SKM-1 treated with dmso at 0.1 percent for 144 hours (cell line): ENCODE data around the gene DNAJB2.
A peak's percentile ranks its signal among the peaks of the same experiment; 100 is the strongest.

Experiments used
- DNase-seq: peaks from one replicate; lab custom pipeline; 2025; ENCODE audit not compliant: unreplicated experiment; lab: John Stamatoyannopoulos, UW

The DNAJB2 gene

DNA sequence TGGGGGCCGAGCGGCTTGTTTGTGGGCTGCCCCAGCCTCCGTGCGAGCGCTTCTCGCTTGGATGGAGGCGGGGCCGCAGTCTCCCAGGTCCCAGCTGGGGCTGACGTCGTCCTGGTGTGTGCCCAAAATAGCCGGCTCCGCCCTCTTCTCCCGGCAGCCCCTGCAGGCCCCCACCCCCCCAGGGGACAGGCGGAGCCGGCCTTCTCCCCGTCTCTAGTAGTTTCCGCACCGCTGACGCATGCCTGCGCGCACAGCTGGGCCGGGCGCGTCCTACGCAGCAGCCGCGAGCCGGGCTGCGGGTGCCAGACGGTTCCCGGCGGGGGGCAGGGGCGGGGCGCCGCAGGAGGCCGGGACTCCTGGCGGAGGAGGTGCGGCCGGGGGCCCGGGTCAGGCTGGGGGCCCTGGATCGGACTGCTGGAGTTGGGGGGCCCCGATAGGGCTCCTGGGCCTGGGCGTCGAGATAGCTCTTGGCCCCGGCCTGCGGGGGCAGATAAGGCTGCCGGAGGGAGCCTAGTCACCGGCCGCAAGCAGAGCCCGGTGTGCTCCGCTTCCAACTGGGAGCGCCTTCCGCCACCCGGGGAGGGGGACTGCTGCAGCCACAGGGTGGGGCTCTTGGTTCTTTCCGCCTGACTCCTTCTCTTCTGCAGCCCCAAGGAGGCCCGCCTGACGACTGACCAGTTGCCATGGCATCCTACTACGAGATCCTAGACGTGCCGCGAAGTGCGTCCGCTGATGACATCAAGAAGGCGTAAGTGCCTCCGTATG, at the start of gene DNAJB2:
Gene DNAJB2 (plus strand): TSS at position 216 of the 765 bp plus-strand sequence. CDS start 468 bp downstream, at position 684.
- DNase-seq: peak; percentile 98

GRCh38 chr2:219230059-219230540, 49.1 kb upstream of the DNAJB2 start:
- DNase-seq: peak; percentile 29

DNA sequence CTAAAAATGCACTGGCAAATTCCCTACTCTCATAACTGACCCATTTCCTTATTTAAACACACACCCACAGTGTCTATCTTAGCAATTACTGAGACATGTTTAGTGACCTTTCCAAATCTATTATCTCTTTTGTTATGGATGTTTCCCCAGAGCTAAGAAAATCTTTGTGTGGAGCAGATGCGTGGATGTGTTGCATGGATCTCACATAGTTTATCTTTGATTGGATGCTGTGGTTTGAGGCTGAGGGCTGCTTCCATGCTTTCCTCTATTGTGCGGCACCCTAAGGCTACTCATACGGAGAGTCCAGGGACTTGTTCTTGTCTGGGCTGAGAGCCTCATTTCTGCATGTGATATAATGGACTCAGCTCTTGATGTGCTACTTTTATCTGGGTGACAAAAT, 44.8 kb upstream of the DNAJB2 start:
- no peak for DNase-seq

GRCh38 chr2:219243291-219243761, 35.8 kb upstream of the DNAJB2 start:
- no peak for DNase-seq

- no peak for DNase-seq
Observed at GRCh38 chr2:219244789-219245147, 34.4 kb upstream of the DNAJB2 start.

DNA sequence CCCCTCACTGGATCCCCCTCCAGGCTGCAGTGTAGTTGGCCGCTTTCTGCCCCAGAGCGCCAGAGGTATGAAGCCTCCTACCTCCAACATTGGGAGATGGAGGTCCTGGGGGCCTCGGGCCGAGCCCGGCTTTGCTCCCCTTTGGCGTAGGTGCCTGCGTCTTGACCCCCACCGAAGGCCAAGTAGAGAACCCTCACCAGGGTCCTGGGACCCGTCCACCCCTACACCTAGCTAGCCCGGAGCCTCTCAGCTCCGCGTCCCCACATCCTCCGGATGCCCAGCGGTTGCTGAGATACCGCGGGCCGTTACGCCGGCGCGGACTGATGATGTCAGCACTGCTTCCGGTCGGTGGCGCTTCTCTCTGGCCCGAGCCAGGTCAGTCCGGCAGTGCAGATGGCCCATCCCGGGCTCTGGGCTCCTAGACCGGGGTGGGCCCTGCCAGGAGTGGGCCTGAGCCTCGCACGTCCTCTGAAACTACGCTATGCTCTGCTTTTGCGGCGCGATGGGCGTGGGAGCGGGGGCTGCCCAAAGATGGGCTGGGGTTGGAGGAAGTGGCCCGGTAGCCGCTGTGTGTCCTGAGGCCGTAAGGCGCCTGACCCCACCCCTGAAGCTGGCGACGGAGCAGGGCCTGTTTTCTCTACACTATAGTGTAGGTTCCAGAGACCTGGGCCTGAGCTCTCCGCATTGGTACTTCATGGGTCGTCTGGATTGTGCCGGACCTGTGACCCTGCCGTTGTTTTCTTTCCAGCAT, 33.8 kb upstream of the DNAJB2 start, which contains the start of the genes GLB1L and STK16:
Gene GLB1L (minus strand): TSS at position 297 of the 751 bp plus-strand sequence. CDS start 1,871 bp downstream, outside the sequence.
Gene STK16 (plus strand): TSS at position 332 of the 751 bp plus-strand sequence. CDS start 521 bp downstream, outside the sequence.
- DNase-seq: peak; percentile 77

DNA sequence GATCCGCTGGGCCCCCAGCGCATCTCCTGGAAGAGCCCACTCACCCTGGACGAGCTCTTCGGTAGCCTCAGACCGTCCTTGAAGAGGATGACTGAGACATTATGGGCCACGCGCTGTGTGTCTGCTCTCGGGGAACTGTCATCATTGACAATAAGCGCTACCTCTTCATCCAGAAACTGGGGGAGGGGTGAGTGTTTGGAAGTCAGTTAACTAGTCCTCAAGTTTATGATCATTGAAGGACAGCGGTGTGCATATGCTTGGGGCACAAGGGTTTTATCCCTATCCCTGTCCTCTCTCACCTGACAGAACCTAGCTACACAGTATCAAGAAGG, 33.3 kb upstream of the DNAJB2 start:
- DNase-seq: no peak

DNA sequence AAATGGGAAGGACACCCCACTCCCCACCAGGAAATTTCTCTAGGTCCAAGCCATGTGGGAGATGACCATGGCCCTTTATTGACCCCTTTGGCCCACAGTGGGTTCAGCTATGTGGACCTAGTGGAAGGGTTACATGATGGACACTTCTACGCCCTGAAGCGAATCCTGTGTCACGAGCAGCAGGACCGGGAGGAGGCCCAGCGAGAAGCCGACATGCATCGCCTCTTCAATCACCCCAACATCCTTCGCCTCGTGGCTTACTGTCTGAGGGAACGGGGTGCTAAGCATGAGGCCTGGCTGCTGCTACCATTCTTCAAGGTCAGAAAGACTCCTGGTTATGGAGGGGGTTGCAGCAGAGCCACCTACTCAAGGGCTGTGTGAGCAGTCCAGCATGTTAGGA, 32.6 kb upstream of the DNAJB2 start:
- DNase-seq: no peak

- DNase-seq: no peak
Observed at GRCh38 chr2:219247678-219248642, 31.2 kb upstream of the DNAJB2 start.

DNA sequence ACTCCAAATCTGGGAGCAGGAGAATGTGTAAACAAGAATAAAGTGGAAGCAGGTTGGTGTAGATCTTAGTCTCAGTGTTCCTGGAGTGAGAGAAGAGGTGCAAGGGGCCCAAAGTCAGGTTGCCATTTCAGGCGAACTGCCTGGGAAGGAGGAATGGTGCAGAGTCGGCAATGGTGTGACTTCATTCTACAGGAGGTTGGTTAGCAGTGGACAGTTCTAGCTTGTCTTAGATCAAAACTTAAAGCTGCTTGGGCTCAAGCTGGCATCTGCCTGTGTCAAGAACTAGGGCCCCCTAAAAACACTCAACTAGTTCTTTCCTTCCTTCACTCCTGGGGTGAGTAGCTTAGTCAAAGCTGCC, 30.3 kb upstream of the DNAJB2 start:
- no peak for DNase-seq

- peak; percentile 14 for DNase-seq
Observed at GRCh38 chr2:219249203-219249980, 29.8 kb upstream of the DNAJB2 start.

- no peak for DNase-seq
Observed at GRCh38 chr2:219250049-219250781, 29.0 kb upstream of the DNAJB2 start.

DNA sequence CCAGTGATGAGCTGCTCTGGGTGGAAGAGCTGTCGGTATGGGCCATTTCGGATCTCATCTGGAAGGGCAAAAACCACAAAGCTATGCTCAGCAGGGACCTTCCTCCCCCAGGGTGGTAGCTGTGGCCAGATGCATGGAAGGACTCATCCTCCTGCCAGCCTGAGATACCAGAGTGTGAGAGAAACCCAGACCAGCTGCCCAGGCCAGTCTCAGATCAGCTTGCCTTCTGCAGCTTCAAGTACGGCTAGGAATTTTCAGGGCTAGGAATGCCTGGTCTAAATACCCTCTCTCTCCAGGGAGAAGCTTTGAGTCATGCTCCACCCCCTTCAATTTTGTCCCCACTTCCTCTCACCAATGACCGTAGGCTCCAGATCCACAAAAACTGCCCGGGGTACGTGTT, 27.5 kb upstream of the DNAJB2 start:
- no peak for DNase-seq

DNA sequence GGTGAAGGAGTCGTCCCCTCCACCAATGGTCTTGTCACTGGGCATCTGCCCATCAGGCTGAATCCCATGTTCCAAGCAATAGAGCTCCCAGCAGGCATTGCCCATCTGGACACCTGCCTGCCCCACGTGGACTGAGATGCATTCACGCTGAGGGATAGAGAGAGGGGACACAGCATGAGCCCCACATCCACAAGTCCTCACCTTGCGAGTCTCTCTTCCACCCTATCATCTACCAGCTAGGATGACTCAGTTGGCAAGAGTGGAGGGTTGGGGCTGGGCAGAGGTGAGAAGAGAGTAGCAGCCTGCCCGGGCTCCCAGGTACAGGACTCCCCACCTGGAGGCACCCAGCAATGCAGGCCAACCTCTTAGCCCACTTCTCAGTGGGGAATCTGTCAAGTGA, 27.1 kb upstream of the DNAJB2 start:
- no peak for DNase-seq

DNA sequence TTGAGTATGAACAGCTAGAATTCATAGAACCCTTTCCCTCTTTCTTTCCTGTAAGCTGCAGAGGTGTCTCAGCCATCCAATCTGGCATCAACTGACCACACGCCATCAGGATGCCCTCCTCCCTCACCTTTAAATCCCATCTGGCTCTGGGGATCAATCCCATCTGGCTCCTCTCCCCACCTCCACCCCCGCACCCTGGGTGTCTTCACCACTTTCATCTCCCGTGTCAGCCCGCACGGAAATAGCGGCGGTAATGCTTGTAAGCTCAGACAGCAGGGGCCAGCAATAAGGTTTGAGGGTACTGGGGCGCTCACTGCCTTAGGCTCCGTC, 26.6 kb upstream of the DNAJB2 start:
- DNase-seq: no peak

DNA sequence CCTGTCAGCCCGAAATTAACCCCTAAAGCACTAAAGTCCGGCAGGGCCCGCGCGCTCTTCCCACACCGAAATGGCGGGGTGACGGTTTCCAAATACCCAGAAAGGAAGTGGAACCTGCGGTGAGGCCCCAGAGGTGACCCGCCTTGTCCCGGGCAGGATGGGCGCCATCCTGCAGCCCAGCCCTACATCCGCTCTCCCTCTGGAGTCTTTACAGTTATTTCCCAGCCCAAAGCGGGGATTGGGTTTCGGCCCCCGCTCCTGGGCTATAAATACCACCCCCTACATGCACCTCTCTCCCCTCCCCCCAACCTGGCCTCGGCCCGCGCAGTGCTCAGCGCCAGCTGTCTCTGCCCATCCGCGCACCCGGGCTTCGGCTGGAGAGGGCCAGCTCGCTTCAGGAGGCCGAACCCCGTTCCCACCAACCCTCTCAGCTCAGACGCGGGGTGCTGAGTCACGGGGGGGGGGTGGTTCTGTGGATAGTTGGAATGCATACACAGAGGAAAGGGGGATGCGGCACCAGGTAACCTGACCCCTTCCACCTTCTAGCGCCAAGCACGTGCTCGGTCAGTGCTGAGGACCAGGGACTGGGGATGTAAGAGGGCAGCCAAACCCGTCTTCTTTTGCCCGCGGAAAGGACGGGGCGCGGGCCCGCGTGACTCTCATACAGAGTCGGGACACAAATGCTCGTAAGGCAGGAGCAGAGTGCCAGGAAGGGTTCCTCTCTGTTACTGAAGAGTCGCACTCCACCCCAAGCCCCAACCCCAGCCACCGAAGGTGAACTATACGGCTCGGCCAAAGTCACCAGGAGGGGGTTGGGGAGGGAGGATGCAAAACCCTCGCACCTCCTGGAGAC, 26.0 kb upstream of the DNAJB2 start, which contains the start of gene TUBA4B:
Gene TUBA4B (plus strand): TSS at position 344 of the 853 bp plus-strand sequence. CDS start 165 bp downstream, at position 509.
- DNase-seq: peak; percentile 58

GRCh38 chr2:219253753-219254589, 25.2 kb upstream of the DNAJB2 start, which contains the start of gene TUBA4A:
Gene TUBA4A, minus strand, starts transcription at chr2:219253918. Its CDS starts 60 bp downstream, at chr2:219253858.
- peak; percentile 64 for DNase-seq
